ENCODE results near the gene RPTOR.

Gene RPTOR

DNA sequence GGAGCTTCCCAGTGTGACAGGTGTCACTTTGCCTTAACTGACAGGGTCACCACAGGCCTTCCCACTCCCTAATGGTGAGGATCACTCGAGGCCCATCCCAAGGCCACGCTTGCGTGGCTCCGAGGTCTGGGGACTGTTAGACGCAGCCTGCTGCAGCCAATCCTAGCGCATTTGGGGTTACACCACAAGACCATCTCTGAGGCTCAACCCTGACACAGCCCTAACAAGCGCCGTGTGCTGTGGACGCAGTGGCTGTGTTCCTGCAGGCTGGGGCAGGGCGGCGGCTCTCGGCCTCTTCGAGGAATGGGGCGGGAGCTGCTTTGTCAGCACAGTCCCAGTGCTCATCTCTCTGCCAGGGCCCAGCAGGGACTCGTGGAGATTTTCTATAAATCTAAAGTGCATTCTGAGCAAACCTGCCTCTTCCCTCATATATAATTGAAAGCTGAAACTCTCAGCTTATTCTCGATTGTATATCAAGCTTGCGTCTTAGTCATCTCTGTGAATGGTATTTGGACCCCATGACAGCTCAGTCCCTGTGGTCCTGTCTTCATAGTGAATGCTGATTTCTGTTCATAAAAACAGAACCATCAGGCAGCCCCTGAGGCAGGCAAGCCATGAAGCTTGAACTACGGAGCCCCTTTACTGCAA, 381.2 kb downstream of the RPTOR start:
- DNase-seq (ENCODE audit: low spot score): no peak

DNA sequence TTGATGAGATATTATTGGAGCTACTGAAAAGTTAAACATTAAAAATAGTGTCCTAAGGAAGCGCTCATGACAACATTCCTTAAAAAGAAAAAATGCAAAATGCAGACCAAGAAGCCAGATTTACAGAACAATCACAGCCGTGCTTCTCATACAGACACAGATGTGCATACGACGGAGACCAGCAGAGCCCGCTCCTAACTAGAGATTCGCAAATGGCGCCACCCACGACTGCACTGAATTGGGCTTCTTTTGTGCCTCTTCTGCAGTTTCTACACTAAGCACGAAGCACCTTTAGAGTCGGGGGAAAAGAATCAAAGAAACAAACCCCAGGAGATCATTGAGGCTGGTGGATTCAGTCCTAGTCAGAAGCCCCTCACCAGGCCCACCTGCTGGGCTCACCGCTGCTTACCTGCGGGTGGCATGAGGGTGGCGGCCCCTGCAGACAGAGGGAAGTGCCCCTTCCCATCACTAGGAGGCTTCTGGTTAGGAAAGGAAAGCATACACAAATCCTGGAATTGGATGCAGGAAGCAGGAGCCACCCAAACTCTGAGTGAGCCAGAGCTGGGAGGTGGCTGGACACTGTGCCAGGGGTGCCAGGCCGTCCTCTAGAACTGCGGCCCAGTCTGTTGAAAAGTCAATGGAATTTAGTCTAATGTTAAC, 382.1 kb downstream of the RPTOR start:
- DNase-seq (ENCODE audit: low spot score): no peak

DNA sequence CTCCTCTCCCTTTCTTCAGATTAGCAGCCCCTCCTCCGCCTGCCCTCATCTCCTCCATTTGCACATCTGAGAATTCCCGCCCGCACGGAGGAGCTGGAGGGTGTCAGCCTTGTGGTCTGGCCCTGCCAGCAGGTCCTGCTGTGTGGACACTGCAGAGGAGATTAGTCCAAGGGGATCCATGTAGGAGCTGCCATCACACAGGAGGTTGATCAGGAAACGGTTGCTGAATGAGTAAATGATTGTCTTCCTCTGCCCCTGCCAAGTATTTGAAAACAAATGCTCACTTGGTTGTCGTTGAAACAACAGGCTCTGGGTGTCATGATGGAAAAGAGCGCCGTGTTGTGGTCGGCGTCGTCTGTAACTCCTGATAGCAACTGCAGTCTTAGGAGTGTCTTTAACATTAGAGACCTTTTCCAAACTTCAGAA, 383.2 kb downstream of the RPTOR start:
- DNase-seq (ENCODE audit: low spot score): no peak

DNA sequence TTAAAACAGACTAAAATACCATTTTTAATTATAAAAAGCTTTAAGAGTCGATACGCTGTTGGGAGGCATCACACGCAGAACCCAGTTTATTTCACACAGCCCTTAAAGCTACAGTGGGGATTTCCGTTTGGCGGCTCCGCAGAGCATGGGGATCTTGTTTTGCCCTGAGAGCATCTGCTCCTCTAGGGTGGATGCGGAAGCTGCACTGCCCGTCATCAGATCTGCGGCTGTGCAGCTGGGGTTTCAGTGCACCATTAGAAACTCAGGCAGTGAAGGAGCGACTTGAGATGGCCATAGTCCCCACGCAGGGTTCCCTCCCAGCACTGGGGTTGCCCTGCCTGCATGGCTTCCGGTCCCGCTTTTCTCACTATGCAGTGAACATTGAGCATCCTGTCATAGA, 384.8 kb downstream of the RPTOR start:
- no peak for DNase-seq (ENCODE audit: low spot score)

DNA sequence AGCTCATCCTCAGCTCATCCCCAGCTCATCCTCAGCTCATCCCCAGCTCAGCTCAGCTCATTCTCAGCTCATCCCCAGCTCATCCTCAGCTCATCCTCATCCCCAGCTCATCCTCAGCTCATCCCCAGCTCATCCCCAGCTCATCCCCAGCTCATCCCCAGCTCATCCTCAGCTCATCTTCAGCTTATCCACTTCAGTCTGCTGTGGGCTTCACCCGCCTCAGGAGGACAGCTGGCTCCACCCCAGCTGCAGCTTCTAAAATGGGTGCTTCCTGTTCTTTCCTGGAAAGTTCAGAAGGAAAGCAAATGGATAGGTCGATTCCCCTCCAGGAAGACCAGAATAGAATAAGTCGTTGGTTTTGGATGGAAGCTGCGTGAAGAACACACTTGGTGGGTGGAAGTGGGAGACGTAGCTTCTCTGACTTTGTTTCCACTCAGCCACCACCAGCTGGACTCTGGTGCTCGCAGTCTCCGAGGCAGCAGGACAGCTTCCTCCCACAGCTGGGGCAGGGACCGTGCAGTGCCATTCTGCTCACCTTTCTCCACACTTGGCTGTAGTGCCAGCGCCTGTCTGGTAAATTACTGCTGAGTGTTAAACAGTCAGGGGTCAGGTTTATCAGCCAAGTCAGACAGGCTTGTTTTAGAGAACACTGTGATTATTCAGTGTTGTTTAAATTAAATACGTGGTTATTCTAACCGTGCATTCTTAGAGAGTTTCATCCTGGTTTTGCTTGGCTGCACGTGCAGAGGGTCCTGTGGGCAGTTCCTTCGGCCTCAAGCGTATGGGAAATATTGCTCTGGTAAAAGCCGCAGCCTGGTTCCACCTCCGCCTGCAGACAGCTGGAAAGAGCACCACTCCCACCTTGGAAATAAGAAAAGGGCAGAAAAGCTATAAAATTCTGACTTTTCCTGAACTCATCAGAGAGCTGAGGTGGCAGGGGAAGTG, 386.0 kb downstream of the RPTOR start:
- no peak for DNase-seq (ENCODE audit: low spot score)

DNA sequence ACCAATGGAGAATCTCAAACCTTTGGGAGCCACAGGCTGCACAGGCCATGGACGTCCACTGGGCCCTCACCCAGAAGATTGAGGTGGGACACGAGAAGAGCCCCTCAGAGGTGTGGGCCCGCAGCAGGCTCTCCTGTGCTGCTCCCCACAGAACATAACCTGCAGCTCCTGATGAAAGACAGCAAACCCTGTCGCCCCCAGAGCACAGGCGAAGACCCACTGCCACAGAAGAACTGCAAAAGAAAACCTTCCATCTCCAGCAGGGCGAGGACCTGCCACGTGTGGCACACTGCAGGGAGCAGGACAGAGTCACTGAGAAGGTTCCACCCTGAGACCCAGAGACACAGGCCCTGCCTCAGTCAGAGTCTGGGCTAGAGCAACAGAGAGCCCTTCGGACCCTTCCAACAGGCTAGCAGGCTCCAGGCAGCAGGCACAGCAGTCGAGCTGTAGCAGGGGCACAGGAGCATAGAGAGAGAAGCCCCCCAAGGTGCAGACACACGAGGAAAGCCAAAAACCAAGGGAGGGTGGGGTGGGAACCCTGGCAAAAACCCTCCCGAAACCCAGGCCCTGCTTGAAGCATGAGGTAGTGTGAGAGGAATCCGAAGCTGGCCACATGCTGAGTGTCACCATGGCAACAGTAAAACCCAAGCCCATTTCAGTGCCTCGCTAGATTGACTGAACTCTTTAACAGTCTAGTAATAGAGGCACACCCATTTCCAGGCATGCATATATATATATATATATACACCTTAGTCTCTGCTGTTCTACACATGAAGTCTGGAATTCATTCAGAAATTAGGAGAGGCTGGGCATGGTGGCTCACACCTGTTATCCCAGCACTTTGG, 387.0 kb downstream of the RPTOR start:
- no peak for DNase-seq (ENCODE audit: low spot score)

DNA sequence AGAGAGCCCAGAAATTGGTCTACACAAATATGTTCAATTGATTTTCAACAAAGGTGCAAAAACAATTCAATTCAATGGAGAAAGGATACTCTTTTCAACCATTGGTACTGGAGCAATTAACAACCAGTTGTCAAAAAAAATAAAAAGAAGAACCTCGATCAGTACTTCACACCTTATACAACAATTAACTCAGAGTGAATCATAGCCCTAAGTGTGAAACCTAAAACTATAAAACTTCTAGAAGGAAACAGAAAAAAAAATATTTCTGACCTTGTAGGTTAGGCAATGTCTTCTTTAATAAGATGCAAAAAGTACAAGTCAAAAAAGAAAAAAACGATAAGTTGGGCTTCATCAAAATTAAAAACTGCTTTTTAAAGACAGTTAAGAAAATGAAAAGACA, 390.9 kb downstream of the RPTOR start:
- DNase-seq (ENCODE audit: low spot score): no peak

DNA sequence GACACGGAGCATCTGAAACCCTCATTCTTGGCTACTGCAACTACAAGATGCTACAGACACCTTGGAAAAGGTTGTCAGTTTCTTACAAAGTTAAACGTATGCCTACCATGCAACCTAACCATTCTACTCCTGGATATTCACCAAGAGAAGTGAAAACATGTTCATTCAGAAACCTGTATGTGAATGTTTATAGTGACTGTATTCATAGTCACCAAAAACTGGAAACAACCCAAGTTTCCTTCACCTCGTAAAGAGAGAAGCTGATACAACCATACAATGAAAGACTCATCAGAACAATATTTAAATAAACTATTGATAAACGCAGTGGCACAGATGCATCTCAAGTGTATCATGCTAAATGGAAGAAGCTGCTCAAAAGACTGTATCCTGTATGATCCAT, 391.6 kb downstream of the RPTOR start:
- DNase-seq (ENCODE audit: low spot score): no peak

DNA sequence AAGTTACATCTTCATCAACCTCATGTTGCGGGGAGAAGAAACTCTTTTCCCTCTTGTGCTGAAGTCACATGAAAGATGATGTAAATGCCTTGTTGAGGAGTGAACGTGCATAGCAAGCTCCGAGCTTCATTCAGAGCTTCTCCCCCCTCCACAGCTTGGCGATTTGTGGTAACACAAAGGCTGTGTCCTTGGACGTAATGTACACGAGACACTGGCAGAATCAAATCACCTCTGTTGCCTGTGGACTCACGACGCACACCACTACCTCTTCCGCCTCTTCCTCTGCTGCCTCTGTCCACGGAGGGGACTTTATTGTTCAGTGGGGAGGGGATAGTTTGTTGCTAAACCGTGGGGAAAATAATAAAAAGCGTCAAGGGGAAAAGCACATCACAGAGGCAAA, 392.1 kb downstream of the RPTOR start:
- DNase-seq (ENCODE audit: low spot score): no peak

DNA sequence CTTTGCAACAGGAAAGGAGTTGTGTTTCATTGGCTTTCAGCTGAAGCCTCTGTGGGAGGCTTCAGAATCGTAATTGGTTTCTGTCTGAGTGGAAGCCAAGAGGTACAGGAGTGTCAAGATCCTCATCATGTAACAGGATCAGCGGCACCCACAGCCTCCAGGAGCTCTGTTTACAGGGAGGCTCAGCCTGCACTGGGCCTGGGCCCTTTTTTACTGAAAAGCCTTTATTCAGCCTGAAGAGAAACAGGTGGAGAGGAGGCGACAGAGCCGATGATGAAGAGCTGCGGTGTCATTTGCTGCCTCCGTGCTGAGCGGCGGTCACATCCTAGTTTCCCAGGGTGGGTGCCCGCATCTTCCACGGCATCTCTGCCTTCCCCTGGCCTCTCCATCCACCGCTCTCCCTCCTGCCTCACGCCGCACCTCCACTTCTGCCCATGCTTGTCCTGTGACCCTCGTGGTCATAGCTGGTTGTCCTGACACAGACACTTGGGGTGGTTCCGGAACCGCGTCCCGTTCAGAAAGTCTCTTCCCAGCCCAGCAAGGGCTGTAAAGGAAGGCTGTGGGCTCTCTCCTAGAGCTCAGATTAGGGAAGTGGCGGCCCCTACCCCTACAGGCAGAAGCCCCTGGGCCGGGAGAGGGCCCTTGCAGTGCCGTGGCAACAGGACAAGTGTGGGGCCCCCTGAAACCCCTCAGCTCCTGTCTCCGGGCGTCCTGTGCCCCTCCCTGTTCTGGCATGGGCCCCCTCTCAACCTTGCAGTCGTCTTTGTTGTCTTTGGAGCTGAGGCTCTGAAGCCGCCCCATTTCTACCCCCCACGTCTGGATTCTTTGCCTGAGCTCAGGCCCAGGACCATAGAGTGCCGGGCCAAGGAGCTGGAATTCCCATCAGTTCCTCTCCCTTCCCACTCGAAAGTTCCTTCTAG, 393.1 kb downstream of the RPTOR start:
- no peak for DNase-seq (ENCODE audit: low spot score)

DNA sequence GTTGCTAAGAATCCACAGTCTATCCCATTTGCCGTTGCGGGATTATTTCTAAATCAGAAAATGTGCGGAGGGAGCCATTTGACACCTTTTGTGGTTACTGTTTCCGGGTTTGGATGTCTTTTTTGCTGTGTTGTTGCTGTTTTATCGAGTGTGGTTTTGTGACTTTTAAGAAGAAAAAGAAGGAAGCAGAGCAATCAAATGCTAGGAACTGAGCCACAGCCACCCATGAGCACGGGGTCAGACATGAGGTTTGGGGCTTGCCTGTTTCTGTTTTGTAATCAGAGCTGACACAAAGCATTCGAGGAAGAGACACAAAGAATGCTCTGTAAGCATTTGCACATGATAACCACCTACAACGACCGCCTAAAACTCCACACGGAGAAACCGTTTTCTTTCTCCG, 393.9 kb downstream of the RPTOR start:
- no peak for DNase-seq (ENCODE audit: low spot score)

DNA sequence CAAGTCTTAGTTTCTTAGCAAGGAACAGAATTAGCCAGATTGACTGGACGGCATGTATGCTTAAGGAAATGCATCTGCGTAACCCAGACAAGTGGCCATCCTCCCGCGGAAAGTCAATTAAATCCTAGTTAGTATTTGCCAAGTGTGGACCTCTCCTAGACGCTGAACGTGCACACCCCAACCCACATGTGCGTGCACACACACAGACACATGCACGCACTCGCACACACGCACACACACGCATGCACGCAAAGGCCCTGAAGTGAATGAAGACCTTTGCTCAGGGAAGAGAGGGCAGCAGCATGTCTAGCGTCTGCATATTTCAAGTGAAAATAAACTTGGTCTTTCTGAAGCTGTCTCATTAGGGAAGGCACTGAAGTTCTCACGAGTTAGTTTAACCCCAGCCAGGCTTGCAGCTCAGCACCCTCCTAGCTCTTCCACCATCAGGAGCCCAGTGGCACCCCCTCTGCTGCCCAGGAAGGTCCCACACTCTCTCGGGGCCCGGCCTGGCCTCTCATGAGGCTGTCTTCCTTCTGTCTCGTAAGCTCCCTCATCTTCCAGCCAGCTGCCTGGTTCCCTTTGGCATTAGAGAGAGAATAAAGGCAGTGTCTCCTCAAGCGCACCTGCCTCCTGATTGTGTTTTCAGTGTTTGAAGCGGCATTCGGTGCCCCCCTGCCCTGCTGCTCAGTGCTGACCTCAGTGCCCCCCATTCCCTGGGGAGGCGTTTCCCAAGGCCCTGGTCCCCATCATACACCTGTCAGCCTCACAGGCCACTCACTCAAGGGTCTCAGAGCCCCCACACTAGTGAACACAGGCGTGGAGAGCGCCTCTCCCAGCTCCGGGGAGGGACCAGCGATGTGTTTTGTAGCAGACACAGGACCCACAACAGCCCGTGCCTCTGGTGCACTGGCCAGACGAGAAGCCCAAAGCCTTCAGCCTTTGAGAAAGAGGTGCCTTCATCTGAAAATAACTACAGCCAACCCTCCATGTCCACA, 394.8 kb downstream of the RPTOR start:
- DNase-seq (ENCODE audit: low spot score): no peak

DNA sequence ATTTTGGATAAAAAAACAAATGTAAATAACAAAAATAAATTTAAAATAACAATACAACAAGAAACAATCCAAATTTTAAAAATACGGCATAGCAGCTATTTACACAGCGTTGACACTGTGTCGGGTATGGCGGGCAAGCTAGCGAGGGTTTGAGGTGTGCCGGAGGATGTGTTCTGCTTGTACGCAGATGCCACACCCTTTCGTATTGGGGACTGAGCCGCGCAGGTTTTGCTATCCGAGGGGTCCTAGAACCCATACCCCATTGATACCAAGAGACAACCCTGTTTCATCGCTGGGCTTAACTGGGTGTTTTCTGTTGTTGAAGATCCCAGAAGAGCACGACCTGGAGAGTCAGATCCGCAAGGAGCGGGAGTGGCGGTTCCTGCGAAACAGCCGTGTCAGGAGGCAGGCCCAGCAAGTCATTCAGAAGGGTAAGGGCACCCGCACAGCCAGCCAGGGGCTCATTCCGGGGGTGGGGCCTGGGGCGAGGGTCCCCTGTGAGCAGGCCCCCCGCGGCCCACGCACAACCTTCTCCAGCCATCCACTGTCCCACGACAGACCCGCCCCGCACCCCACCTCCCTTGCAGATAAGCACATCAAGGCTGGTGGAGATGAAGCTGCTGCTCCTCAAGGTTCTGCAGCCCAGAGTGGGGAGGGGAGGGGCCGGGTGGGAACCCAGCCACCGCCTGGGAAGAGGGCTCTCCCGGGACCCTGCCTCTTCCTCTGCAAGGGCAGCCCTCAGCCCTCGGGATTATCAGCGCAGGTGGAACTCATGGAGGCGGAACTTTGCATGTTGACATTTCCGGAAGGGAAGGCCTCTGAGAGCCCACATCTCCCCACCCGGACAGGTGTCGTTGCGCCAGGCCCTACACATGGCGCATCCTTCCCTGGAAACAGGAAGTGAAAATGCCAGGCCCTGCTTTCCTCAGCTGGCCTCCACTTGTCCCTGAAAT, 395.8 kb downstream of the RPTOR start:
- no peak for DNase-seq (ENCODE audit: low spot score)

DNA sequence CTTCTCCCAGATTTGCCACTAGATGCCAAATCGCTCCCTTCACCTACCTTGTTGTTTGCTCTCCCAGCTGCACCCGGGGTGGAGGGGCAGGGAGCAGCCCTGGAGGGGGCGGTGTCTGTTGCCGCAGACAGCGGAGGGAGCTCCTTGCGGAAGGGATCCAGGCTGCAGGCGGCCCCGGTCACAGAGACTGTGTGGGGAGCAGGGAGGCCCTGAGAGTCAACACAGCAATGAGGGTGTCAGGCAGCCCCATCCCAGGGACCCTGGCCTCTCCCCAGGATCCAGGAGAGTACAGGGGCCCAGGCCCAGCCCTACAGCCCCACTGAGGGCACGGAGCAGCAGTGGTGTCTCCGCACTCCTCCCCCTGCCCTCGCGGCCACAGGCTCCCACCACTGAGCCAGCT, 396.5 kb downstream of the RPTOR start:
- DNase-seq (ENCODE audit: low spot score): no peak

DNA sequence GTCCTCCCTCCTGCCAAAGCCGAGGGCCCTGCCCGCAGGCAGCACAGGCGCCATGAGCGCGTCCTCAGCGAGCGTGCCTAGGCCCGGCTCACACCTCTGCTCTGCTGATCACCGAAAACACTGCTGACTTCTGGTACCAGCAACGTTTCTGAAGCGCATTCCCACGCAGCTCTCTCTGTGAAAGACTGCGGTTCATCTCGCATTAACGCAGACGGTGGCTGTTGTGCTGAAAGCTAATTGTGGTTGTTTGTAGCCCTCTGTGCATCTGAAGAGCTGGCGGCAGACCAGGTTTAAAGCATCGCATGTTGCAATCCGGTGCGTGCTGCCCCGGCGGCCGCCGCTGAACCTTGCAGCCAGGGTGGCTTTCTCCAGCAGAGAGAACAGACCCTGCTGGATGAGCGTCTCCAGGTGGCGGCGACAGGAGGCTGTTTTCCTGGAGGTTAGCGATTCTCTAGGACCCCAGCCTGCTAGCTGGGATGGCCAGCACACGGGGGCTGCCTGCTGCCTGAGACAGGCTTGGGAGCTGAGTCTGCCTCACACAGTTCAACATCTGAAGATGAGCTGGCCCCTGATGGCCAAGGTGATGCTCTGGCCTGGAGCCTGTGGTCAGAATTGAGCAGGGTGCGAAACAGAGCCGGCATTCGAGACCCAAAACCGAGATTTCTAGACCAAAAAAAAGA, 397.2 kb downstream of the RPTOR start:
- no peak for DNase-seq (ENCODE audit: low spot score)

DNA sequence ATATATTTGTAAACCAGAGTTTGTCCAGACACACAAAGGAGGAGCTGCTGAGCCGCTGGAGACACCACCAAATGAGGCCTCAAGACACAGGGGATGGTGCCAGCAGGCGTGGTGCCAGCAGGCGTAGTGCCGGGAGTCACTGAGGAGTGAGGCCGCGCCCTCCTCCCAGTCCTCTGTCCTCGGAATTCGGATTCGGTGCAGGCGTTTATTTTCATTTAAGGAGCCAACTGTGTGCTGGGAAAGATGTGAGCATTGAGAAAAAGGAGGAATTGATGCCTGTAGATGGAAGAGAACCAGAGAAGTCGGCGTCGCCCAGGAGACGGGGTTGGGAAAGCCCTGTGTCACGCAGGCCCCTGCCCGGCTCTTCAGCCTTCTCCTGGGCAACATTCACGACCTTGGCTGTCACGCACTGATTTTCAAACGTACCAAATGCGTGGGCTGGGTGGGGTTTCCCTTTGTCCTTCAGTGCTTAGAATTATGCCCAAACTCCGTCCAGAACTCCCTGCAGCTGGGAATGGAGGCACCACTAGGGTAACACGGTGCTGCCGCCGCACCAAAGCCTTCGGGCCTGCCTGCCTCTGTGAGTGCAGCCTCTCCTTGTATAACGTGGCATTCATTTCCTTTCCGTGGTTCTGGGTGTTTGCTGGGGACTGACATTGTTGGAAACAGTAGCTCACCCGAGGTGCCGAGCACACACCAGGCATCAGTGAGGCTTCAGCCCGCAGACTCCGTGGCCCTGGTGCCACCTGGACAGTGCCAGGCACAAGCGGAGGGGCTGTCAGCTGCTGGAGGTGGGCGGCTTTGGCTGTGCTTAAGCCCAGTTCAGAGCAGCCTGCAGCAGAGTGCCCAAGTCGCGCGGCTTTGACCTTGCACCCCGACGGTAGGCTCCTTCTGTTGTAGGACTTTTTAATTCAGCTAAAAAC, 398.0 kb downstream of the RPTOR start:
- DNase-seq (ENCODE audit: low spot score): no peak

Measured in SK-N-DZ (cell line).